Fibroblast of skin of back (primary cell): ENCODE data around the gene MIER2.

Source experiments
- DNase-seq: peaks from one replicate; pipeline ENCODE4 v3.0.0-alpha.2; 2013

MIER2 gene

GRCh38 chr19:328025-328505 is 16.5 kb downstream of the MIER2 start:
- no peak for DNase-seq

- DNase-seq = no peak
Observed at GRCh38 chr19:327291-328024, 17.1 kb downstream of the MIER2 start.

- no peak for DNase-seq
Observed at GRCh38 chr19:326871-327270, 17.7 kb downstream of the MIER2 start.

GRCh38 chr19:325937-326565 is 18.5 kb downstream of the MIER2 start:
- DNase-seq = no peak

GRCh38 chr19:325173-325936 is 19.2 kb downstream of the MIER2 start:
- DNase-seq = no peak

- no peak for DNase-seq
Observed at GRCh38 chr19:324716-325115, 19.9 kb downstream of the MIER2 start.

- DNase-seq = no peak
Observed at GRCh38 chr19:322616-323015, 22.0 kb downstream of the MIER2 start.

GRCh38 chr19:318509-318774 is 26.2 kb downstream of the MIER2 start:
- DNase-seq = no peak

GRCh38 chr19:317710-318508 is 26.7 kb downstream of the MIER2 start:
- no peak for DNase-seq

- DNase-seq = no peak
Observed at GRCh38 chr19:315811-316210, 28.8 kb downstream of the MIER2 start.

GRCh38 chr19:313988-314815 is 30.4 kb downstream of the MIER2 start:
- DNase-seq = no peak

GRCh38 chr19:313169-313987 is 31.2 kb downstream of the MIER2 start:
- no peak for DNase-seq

- no peak for DNase-seq
Observed at GRCh38 chr19:311813-312261, 32.8 kb downstream of the MIER2 start.

GRCh38 chr19:310781-311496 is 33.7 kb downstream of the MIER2 start:
- DNase-seq = no peak

GRCh38 chr19:310141-310651 is 34.4 kb downstream of the MIER2 start:
- peak; percentile 50 for DNase-seq

- DNase-seq = no peak
Observed at GRCh38 chr19:309206-309565, 35.4 kb downstream of the MIER2 start.

GRCh38 chr19:308471-309205 is 36.0 kb downstream of the MIER2 start:
- no peak for DNase-seq

- DNase-seq = no peak
Observed at GRCh38 chr19:307793-308420, 36.7 kb downstream of the MIER2 start.

GRCh38 chr19:307111-307531 is 37.5 kb downstream of the MIER2 start:
- no peak for DNase-seq
